ENCODE results near the gene SLC9B1.
A peak's percentile ranks its signal among the peaks of the same experiment; 100 is the strongest.
"Not testable (repeated sequence)": the region's sequence is repeated elsewhere in the genome, so short reads cannot be mapped to it uniquely, and the experiment has no call there.

The SLC9B1 gene

DNA sequence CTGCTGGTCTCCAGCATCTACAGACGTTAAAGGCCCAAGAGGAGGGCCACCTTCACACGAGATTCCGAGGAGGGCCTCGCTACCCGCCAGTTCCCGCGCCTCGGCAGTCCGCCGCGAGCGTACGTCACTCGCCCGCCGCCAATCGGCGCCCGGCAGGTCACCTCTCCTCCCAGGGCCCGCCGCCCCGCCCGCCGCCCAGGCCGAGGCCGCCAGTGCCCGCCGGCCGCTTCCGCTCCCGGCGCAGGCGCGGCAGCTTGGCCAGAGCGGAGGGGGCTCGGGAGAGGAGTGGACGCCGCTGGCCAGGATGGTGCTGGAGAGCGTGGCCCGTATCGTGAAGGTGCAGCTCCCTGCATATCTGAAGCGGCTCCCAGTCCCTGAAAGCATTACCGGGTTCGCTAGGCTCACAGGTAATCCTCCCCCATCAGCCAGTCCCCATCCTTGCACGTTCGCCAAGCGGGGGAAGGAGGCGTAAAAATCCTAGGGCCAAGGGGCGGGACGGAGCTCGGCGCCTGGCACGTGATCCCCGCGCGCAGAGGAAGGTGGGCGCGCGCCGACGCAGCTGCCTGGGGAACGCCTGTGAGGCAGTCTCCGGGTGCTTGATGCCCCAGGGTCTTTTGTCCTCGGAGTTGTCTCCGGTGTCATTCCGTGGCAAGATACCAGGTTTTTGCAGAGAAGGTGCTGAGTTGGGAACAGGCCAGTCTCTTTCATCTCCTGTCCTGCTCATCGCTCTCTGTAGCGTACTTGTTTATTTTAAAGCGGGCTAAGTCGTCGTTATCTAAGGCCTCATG is 150.5 kb downstream of the SLC9B1 start, which contains the start of gene CISD2:
Gene CISD2, plus strand, starts transcription at position 212 of the 788 bp plus-strand sequence. Its CDS starts 93 bp downstream, at position 305.
- Mint-ChIP-seq H3K4me1 (peaks cover 33% of the 10 kb centered on the region), H3K27me3 (ENCODE audit: low read depth) (no peaks in the 10 kb centered on the region), H3K9me3 (peaks cover 3% of the 10 kb centered on the region), H3K27ac (peak within 1 kb of the TSS; percentile 94 to 99 (median 98)), H3K36me3 (ENCODE audit: low read depth) (peaks cover 21% of the 10 kb centered on the region), H3K4me3 (peak within 1 kb of the TSS; percentile 90 to 98 (median 97))
- no peak for TF ChIP-seq CTCF (IDR thresholded peaks at IDR 0.05; ENCODE audit: unreplicated experiment in 3 of 3)

DNA sequence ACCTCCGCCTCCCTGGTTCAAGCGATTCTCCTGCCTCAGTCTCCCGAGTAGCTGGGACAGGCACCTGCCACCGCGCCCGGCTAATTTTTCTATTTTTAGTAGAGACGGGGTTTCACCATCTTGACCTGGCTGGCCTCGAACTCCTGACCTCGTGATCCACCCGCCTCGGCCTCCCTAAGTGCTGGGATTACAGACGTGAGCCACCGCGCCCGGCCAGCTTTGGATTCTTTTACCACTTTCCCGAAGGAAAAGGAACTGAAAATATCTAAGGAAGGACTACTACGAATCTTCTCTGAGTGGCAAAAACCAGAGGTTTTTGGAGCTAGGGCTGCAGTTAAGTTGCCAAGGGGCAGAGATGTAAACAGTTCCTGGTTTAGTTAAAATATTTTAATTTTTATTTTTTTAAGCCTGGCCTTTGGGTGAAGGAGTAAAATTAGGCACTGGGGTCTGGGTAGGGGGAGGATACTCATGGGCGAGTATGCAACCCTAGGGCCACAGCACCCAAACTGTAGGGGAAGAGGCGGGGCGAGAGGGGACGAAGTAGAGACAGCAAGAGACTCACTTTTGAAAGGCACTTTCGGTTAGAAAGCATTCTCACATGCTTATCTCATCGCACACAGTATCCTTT is 151.2 kb downstream of the SLC9B1 start:
- Mint-ChIP-seq H3K27me3 (ENCODE audit: low read depth) (no peaks in the 10 kb centered on the region), H3K4me3 (peak overlapping the region; percentile 90 to 97 (median 92)), H3K36me3 (ENCODE audit: low read depth) (peaks cover 14% of the 10 kb centered on the region), H3K4me1 (peaks cover 33% of the 10 kb centered on the region), H3K27ac (peak overlapping the region; percentile 94 to 99 (median 98)), H3K9me3 (peaks cover 3% of the 10 kb centered on the region)
- TF ChIP-seq CTCF (IDR thresholded peaks at IDR 0.05; ENCODE audit: unreplicated experiment in 3 of 3) = no peak

GRCh38 chr4:102867278-102868152 is 152.0 kb downstream of the SLC9B1 start:
- no peaks in the 10 kb centered on the region for H3K9me3 Mint-ChIP-seq
- no peaks in the 10 kb centered on the region for H3K27me3 Mint-ChIP-seq (ENCODE audit: low read depth)
- H3K4me3 Mint-ChIP-seq = peak overlapping the region; percentile 90 to 97 (median 92)
- peaks cover 33% of the 10 kb centered on the region for H3K4me1 Mint-ChIP-seq
- peak overlapping the region; percentile 71 to 94 (median 78) for H3K27ac Mint-ChIP-seq
- H3K36me3 Mint-ChIP-seq (ENCODE audit: low read depth) = peaks cover 10% of the 10 kb centered on the region
- TF ChIP-seq CTCF (IDR thresholded peaks at IDR 0.05; ENCODE audit: unreplicated experiment in 3 of 3) = no peak

DNA sequence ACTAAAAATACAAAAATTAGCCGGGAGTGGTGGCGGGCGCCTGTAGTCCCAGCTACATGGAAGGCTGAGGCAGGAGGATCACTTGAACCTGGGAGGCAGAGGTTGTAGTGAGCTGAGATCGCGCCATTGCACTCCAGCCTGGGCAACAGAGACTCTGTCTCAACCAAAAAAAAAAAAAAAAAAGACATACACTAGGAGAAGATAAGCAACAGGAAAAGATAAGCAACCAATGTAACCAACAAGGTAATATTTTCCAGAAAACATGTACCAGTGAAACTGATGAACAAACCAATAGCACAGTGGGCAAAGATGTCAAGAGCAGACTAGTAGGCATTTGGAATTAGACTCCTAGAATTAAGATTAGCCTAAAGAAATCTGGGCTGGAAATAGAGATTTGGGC is 154.2 kb downstream of the SLC9B1 start:
- H3K27me3 Mint-ChIP-seq (ENCODE audit: low read depth); H3K9me3 Mint-ChIP-seq; H3K27ac Mint-ChIP-seq: not testable (repeated sequence)
- Mint-ChIP-seq H3K4me1 (peaks cover 21% of the 10 kb centered on the region), H3K4me3 (peak overlapping the region in 1 of 3 experiments; percentile 46), H3K36me3 (ENCODE audit: low read depth) (peaks cover 12% of the 10 kb centered on the region)

DNA sequence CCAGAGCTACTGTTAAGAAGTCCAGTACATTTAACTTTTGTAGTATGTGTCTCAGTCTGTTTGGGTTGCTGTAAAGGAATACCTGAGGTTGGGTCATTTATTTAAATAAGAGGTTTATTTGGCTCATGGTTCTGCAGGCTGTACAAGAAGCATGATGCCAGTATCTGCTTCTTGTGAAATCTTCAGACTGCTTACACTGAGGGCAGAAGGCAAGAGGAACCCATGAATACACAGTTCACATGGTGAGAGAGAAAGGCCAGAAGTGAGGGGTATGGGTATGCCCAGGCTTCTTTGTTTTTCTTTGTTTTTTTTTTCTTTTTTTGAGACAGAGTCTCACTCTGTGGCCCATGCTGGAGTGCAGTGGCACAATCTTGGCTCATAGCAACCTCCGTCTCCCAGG is 156.8 kb downstream of the SLC9B1 start:
- Mint-ChIP-seq H3K4me1 (peaks cover 9% of the 10 kb centered on the region), H3K36me3 (ENCODE audit: low read depth) (peaks cover 29% of the 10 kb centered on the region), H3K27ac (no peak overlapping the region), H3K4me3 (no peak overlapping the region), H3K27me3 (ENCODE audit: low read depth) (no peaks in the 10 kb centered on the region), H3K9me3 (peaks cover 22% of the 10 kb centered on the region)
- TF ChIP-seq CTCF (IDR thresholded peaks at IDR 0.05; ENCODE audit: unreplicated experiment in 3 of 3) = no peak

GRCh38 chr4:102862016-102862415 is 157.5 kb downstream of the SLC9B1 start:
- TF ChIP-seq CTCF (IDR thresholded peaks at IDR 0.05; ENCODE audit: unreplicated experiment in 3 of 3) = no peak
- Mint-ChIP-seq H3K4me3 (no peak overlapping the region), H3K9me3 (peaks cover 22% of the 10 kb centered on the region), H3K27me3 (ENCODE audit: low read depth) (no peaks in the 10 kb centered on the region), H3K36me3 (ENCODE audit: low read depth) (peaks cover 29% of the 10 kb centered on the region), H3K27ac (no peak overlapping the region), H3K4me1 (peaks cover 9% of the 10 kb centered on the region)
